ENCODE data around the gene SH3PXD2A. TPM values are rescaled to one million over a fixed set of nuclear protein-coding genes. Genes with fewer than 3 reads are reported as not detected.
A peak's percentile ranks its signal among the peaks of the same experiment; 100 is the strongest.

SH3PXD2A gene
- total RNA-seq, 2 donors from 2014 or later, result 7.8 to 10.2 TPM

DNA sequence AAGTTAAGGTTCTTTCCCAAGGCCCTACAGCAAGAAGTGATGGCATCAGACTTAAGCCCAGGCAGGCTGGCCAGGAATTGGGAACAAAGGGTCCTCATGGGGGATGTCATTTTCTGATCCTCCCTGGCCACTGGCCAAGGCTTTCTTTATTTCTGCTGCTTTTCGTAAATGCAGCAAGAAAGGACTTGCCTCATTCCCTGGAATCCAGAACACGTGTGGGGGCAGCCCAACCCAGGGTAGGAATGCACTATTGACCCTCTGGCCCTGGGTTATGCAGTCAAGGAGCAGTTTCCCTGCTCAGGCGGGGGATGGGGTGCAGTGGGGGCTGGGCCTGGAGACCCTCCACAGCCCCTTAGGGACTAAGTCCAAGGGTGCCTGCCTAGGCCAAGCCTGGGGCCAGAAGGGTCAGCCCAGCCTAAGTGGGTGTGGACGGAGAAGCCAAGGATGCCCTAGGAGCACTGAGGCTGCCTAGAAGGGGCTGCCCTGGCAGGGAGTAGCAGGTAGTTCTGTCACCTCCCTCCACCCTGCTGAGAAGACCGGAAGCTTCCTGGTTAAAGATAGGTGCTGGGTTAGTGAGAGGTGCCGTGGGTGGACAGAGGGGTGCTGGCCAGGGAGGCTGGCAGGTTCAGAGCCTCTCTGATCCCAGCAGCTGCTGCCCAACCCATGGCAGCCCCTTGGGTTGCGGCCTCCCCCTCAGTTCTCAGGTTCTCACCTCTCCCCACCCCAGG, 179.2 kb downstream of the SH3PXD2A start:
- no peaks in the 10 kb centered on the region for H3K36me3 Mint-ChIP-seq (ENCODE audit: insufficient read depth in 2 of 2)
- H3K9me3 Mint-ChIP-seq, result no peaks in the 10 kb centered on the region
- ATAC-seq (replicated peaks in 1 of 2) (no peak), DNase-seq (no peak)
- no peak overlapping the region for H3K27ac Mint-ChIP-seq
- no peaks in the 10 kb centered on the region for H3K27me3 Mint-ChIP-seq (ENCODE audit: low read depth)
- H3K4me3 Mint-ChIP-seq, result no peak overlapping the region
- H3K4me1 Mint-ChIP-seq (ENCODE audit: low read depth), result peaks cover 23% of the 10 kb centered on the region

DNA sequence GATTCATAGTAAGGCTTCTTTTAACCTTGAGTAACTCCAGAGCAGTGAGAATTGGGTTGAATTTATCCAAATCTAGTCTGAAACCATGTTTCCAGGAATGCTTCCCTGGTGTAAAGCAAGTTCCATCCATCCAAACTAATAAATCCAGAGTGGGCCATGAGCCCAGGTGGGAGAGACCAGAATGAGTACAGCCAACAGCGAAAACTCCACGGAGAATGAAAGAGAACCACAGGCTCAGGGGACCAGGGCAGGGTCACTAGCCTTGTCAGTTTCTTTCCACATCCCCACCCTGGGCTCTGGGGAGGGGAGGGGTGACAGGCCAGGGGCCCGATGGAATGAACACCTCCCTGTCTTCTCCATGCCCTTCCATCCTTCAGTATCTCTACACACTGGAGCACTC, 181.8 kb downstream of the SH3PXD2A start:
- Mint-ChIP-seq H3K4me1 (ENCODE audit: low read depth) (peaks cover 21% of the 10 kb centered on the region), H3K4me3 (no peak overlapping the region), H3K27ac (no peak overlapping the region), H3K27me3 (ENCODE audit: low read depth) (no peaks in the 10 kb centered on the region), H3K36me3 (ENCODE audit: insufficient read depth in 2 of 2) (no peaks in the 10 kb centered on the region), H3K9me3 (no peaks in the 10 kb centered on the region)
- DNase-seq (no peak), ATAC-seq (replicated peaks in 1 of 2) (no peak)

- ATAC-seq (replicated peaks in 1 of 2) (no peak), DNase-seq (no peak)
- H3K27me3 Mint-ChIP-seq (ENCODE audit: low read depth), result no peaks in the 10 kb centered on the region
- H3K36me3 Mint-ChIP-seq (ENCODE audit: insufficient read depth in 2 of 2), result no peaks in the 10 kb centered on the region
- H3K4me1 Mint-ChIP-seq (ENCODE audit: low read depth), result peaks cover 17% of the 10 kb centered on the region
- H3K4me3 Mint-ChIP-seq, result no peak overlapping the region
- H3K27ac Mint-ChIP-seq, result no peak overlapping the region
- no peaks in the 10 kb centered on the region for H3K9me3 Mint-ChIP-seq
These were observed 183.0 kb downstream of the SH3PXD2A start for GRCh38 chr10:103672345-103672744.

DNA sequence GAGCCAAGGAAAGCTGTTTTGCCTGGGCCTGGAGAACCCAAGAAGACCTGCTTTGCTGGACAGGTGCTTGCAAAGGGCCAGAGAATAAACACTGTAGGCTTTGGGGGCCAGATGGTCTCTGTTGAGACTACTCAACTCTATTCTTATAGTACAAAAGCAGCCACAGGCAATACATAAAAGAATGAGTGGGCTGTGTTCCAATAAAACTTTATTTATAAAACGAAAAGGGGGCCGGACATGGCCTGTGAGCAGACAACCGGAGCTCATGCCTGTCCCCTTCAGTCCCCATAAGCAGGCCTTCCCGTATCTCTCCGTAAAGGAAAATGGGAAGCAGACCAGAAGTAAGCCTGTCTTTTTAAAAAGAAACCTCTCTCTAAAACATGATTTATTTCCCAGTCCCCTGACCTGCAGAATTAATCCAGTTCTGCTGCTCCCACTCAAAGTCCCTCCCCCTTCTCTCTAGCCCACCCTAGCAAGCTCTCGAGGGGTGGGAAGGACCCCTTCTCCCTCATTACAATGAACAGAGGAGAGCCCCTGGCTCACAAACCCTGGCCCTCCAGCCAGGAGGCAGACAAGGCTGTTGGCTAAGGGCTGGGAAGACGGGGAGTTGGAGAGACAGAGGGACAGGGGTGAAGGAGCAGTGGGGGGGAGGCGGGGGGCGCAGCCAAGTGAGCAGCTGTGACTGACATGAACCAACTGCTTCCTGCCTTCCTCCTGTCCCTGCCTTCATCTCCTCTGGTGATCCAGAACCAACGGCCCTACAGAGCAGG, 184.1 kb downstream of the SH3PXD2A start:
- Mint-ChIP-seq H3K36me3 (ENCODE audit: insufficient read depth in 2 of 2) (no peaks in the 10 kb centered on the region), H3K4me3 (no peak overlapping the region), H3K4me1 (ENCODE audit: low read depth) (peaks cover 17% of the 10 kb centered on the region), H3K27me3 (ENCODE audit: low read depth) (no peaks in the 10 kb centered on the region), H3K9me3 (no peaks in the 10 kb centered on the region), H3K27ac (no peak overlapping the region)
- ATAC-seq (replicated peaks in 1 of 2) (no peak), DNase-seq (no peak)

- Mint-ChIP-seq H3K36me3 (ENCODE audit: insufficient read depth in 2 of 2) (no peaks in the 10 kb centered on the region), H3K9me3 (no peaks in the 10 kb centered on the region), H3K4me1 (ENCODE audit: low read depth) (peaks cover 17% of the 10 kb centered on the region), H3K27ac (no peak overlapping the region), H3K4me3 (no peak overlapping the region), H3K27me3 (ENCODE audit: low read depth) (no peaks in the 10 kb centered on the region)
- no peak for ATAC-seq (replicated peaks in 1 of 2)
- no peak for DNase-seq
These were observed 185.4 kb downstream of the SH3PXD2A start for GRCh38 chr10:103669944-103670343.

GRCh38 chr10:103669243-103669929, 186.0 kb downstream of the SH3PXD2A start:
- no peak overlapping the region for H3K27ac Mint-ChIP-seq
- DNase-seq (no peak), ATAC-seq (replicated peaks in 1 of 2) (peak in 1 of 2 donors; percentile 29)
- no peaks in the 10 kb centered on the region for H3K27me3 Mint-ChIP-seq (ENCODE audit: low read depth)
- H3K36me3 Mint-ChIP-seq (ENCODE audit: insufficient read depth in 2 of 2), result no peaks in the 10 kb centered on the region
- no peaks in the 10 kb centered on the region for H3K9me3 Mint-ChIP-seq
- peak overlapping the region in 1 of 2 donors; percentile 59 for H3K4me3 Mint-ChIP-seq
- H3K4me1 Mint-ChIP-seq (ENCODE audit: low read depth), result peaks cover 17% of the 10 kb centered on the region

DNA sequence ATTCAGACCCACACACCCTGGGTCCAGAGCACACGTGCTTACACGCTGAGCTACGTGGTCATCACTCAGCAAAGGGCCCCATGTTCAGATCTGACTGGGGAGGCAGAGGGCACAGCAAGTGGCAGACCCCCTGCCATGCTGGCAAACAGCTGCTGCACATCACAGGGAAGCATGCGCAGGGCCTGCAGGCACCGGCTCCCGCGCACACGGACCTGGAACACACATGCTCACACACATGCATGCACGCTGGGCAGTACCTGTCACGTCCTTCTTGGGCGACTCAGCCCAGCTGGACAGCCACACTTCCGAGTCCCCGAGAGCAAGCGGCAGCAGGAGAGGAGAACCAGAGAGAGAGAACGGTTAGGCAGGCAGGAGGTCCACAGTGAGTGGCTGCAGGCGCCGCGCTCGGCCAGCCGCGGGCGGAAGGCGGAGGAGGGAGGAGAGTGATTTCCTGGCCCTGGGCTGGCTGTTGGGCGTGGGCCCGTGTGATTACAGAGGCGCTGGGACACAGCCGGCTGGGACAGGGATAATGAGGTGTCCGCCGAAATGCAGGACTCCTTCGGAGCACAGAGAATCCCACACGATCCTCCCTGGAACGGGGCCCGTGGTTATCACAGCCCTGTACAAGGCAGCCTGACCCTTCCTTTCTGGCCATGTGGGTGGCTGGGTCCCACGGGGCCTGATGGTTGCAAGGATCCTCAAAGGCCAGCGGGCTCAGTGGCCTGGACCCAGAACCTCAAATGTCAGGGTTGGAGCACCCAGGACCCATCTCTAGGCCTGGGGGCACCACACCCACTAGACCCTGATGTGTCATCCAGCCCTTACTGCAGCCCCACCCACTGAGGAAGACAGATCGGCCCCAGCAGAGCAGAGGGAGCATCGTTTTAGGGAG, 186.8 kb downstream of the SH3PXD2A start:
- no peak for DNase-seq
- no peaks in the 10 kb centered on the region for H3K9me3 Mint-ChIP-seq
- no peak overlapping the region for H3K27ac Mint-ChIP-seq
- peak overlapping the region; percentile 59 to 71 for H3K4me3 Mint-ChIP-seq
- H3K36me3 Mint-ChIP-seq (ENCODE audit: insufficient read depth in 2 of 2), result no peaks in the 10 kb centered on the region
- no peaks in the 10 kb centered on the region for H3K27me3 Mint-ChIP-seq (ENCODE audit: low read depth)
- H3K4me1 Mint-ChIP-seq (ENCODE audit: low read depth), result peaks cover 17% of the 10 kb centered on the region
- ATAC-seq (replicated peaks in 1 of 2), result peak; percentile 54 to 59

- no peaks in the 10 kb centered on the region for H3K9me3 Mint-ChIP-seq
- peaks cover 17% of the 10 kb centered on the region for H3K4me1 Mint-ChIP-seq (ENCODE audit: low read depth)
- no peak overlapping the region for H3K27ac Mint-ChIP-seq
- no peaks in the 10 kb centered on the region for H3K27me3 Mint-ChIP-seq (ENCODE audit: low read depth)
- no peak for DNase-seq
- ATAC-seq (replicated peaks in 1 of 2), result no peak
- H3K36me3 Mint-ChIP-seq (ENCODE audit: insufficient read depth in 2 of 2), result no peaks in the 10 kb centered on the region
- H3K4me3 Mint-ChIP-seq, result no peak overlapping the region
These were observed 188.0 kb downstream of the SH3PXD2A start for GRCh38 chr10:103667356-103667755.

DNA sequence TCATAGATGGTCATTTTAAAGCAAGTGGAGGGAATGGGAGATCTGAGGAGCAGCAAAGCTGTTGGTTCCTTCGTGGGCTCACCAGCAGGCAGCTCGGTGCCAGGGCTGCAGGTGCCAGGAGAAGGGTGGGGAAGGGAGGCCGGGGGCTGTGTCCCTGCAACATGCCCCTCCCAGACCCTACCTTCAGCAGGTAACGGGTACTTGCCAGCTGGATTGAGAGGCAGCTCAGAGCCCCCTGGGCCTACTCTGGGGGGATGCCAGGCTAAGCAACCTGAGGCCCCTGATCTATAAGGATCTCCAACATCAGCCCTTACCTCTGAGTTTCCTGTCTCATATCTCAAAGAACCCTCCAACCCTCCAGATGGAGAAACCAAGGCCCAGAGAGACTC, 188.6 kb downstream of the SH3PXD2A start:
- no peak for ATAC-seq (replicated peaks in 1 of 2)
- Mint-ChIP-seq H3K9me3 (no peaks in the 10 kb centered on the region), H3K27me3 (ENCODE audit: low read depth) (no peaks in the 10 kb centered on the region), H3K4me3 (no peak overlapping the region), H3K36me3 (ENCODE audit: insufficient read depth in 2 of 2) (no peaks in the 10 kb centered on the region), H3K27ac (no peak overlapping the region), H3K4me1 (ENCODE audit: low read depth) (peaks cover 17% of the 10 kb centered on the region)
- DNase-seq, result no peak

- no peaks in the 10 kb centered on the region for H3K36me3 Mint-ChIP-seq (ENCODE audit: insufficient read depth in 2 of 2)
- DNase-seq (no peak), ATAC-seq (replicated peaks in 1 of 2) (no peak)
- no peak overlapping the region for H3K4me3 Mint-ChIP-seq
- no peak overlapping the region for H3K27ac Mint-ChIP-seq
- H3K9me3 Mint-ChIP-seq, result no peaks in the 10 kb centered on the region
- H3K4me1 Mint-ChIP-seq (ENCODE audit: low read depth), result peaks cover 17% of the 10 kb centered on the region
- H3K27me3 Mint-ChIP-seq (ENCODE audit: low read depth), result no peaks in the 10 kb centered on the region
These were observed 189.2 kb downstream of the SH3PXD2A start for GRCh38 chr10:103666087-103666761.

DNA sequence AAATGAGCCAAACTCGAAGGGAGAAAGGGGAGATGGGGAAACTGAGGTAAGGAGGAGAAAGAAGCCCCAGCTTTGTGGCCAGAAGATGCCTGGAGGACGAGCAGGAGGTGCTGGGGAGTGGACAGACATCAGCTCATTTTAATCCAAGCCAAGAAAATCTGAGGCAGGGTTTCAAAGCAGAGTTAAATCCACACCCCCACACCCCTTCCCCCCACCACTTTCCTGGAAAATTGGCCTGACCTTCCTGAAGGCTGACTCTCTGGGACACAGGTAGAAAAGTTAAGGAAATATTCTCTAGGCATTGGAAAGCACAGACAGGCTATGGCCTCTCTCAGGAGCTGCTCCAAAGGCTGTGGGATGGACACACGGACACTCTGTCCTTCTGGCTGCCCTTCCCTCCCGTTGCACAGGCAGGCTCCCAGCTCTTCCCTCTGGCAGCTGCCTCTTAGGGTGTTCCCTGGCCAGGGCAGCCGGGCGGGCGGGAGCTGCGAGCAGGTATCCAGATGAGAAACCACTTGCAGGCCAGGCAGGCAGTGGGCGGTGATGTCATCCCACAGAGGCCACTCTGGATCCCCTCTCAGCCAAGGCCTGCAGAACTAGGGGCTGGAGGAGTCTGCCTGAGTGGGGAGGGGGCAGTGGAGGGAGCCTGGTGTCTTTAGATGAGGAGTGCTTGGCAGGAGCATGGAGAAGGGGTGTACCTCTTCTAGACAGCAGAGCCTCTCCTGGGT, 190.1 kb downstream of the SH3PXD2A start:
- ATAC-seq (replicated peaks in 1 of 2) (no peak), DNase-seq (no peak)
- no peaks in the 10 kb centered on the region for H3K36me3 Mint-ChIP-seq (ENCODE audit: insufficient read depth in 2 of 2)
- no peak overlapping the region for H3K27ac Mint-ChIP-seq
- peaks cover 17% of the 10 kb centered on the region for H3K4me1 Mint-ChIP-seq (ENCODE audit: low read depth)
- H3K4me3 Mint-ChIP-seq, result no peak overlapping the region
- H3K9me3 Mint-ChIP-seq, result no peaks in the 10 kb centered on the region
- no peaks in the 10 kb centered on the region for H3K27me3 Mint-ChIP-seq (ENCODE audit: low read depth)

DNA sequence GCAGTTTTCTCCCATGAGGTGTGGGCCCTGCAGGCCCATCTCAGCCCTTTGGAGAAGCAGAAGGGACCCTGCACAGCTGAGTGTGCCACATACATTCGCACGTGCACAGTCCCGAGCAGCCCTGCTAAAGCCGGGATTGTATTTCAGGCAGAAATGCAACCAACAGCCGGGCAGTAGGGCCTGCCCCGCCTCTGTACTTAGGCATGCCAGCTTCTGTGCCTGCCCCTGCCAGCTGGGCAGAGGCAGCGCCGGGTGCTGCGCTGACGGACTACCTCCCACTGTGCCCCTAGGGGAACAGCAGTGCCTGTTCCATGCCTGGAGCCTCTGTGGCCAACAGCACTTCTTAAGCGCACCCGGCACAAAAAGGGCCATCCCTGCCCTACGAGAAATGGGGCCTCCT, 191.6 kb downstream of the SH3PXD2A start:
- H3K27me3 Mint-ChIP-seq (ENCODE audit: low read depth), result no peaks in the 10 kb centered on the region
- H3K36me3 Mint-ChIP-seq (ENCODE audit: insufficient read depth in 2 of 2), result no peaks in the 10 kb centered on the region
- DNase-seq, result no peak
- H3K4me3 Mint-ChIP-seq, result no peak overlapping the region
- H3K9me3 Mint-ChIP-seq, result no peaks in the 10 kb centered on the region
- no peak for ATAC-seq (replicated peaks in 1 of 2)
- no peak overlapping the region for H3K27ac Mint-ChIP-seq
- H3K4me1 Mint-ChIP-seq (ENCODE audit: low read depth), result peaks cover 19% of the 10 kb centered on the region
